ENCODE data around the gene PRIMPOL.

- TF ChIP-seq CTCF (IDR thresholded peaks at IDR 0.05; ENCODE audit: poor library complexity) (no peak), EZH2 (IDR thresholded peaks at IDR 0.05; ENCODE audit: borderline replicate concordance) (no peak)
Measured at GRCh38 chr4:184732126-184732525, 82.6 kb downstream of the PRIMPOL start.

All from hepatocyte (in vitro differentiated cells).